Measurements from ENCODE around the gene OR4C5.
"Not testable (repeated sequence)": the region's sequence is repeated elsewhere in the genome, so short reads cannot be mapped to it uniquely, and the experiment has no call there.

OR4C5 gene

GRCh38 chr11:48366365-48366764 lies at the start of gene OR4C5:
TSS of gene OR4C5 (minus strand) at chr11:48366465. CDS start at chr11:48366465, 0 bp downstream.
- no peak for DNase-seq

GRCh38 chr11:48384670-48385069 lies 18.4 kb upstream of the OR4C5 start:
- no peak for DNase-seq

DNA sequence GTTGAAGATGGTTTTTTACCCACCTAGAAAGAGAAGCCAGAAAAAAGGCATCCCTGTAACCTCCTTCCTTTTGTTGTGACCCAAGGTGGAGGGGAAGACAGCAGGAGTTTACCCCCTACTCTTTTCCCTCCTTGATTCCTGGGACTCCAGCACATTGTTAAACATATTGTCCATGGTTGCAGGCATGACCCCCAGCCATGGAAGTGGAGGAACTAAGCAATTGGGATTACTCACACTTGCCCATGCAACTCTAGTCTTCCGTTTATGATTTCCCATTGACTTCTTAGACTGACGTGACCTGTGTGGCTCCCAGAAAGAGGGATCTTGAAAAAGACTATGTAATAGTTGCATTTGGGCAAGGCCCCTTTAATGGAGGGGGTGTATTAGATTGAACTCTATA lies 17.9 kb upstream of the OR4C5 start:
- DNase-seq: not testable (repeated sequence)

- DNase-seq: not testable (repeated sequence)
These were observed 5.0 kb downstream of the OR4C5 start for GRCh38 chr11:48361289-48361688.

DNA sequence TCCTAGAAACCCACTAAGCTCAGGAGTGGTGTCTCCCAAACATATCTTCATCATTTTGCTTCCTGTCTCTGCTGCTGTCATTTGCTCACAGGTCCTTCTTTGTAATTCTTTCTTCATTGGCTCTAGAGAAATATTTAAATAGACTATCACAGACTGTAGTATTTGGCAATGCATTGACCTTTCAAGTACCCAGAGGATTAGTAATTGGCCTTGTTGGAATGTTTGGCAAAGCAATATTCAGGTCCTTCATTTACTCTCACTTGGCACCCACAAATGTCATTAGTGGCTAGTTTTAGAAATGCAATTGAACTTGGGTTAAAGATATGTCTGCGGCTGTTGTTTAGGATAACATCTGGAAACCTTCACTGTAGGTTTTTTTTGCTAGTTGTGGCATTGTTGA lies 11.6 kb downstream of the OR4C5 start:
- DNase-seq: no peak

DNA sequence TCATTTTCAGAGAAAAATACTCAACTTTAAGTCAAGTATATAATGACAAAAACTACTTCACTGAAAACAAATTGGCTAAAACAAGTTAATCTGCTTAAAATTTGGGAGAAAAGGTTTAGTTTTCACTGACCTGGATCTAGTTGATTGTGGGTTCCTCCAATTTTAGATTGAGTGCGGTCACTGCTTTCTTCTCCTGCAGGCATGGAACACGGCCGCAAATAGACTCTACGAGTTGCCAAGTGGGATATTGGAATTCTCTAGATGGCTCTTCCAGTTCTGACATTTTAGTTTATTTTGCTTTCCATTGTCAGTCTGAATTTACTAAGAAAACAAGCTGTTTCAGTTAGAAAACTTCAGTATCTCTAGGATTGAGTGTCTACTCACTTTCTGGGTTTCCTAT lies 12.3 kb downstream of the OR4C5 start:
- DNase-seq: no peak

DNA sequence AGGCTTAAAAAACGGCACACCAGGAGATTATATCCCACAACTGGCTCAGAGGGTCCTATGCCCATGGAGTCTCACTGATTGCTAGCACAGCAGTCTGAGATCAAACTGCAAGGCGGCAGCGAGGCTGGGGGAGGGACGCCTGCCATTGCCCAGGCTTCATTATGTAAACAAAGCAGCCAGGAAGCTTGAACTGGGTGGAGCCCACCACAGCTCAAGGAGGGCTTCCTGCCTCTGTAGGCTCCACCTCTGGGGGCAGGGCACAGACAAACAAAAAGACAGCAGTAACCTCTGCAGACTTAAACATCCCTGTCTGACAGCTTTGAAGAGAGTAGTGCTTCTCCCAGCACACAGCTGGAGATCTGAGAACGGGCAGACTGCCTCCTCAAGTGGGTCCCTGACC lies 20.0 kb downstream of the OR4C5 start:
- DNase-seq: not testable (repeated sequence)

- not testable (repeated sequence) for DNase-seq
These were observed 23.8 kb downstream of the OR4C5 start for GRCh38 chr11:48342505-48342904.

DNA sequence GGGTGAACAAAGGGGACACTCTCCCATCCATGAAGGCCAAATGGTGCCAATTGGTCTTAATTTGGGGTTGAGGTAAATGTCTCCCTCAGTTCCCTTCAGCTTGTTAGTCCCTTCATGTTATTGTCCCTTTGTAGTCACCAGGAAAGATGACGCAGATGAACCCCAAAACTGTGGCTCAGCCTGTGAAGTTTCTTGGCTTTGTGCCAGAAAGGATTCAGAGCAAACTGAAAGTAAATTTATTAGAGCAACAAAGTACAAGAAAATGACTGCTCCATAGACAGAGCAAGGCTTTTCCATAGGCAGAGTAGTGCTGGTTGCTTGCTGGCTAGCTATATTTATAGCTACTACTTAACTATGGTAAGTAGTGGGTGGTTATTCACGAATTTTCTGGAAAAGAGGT lies 24.8 kb downstream of the OR4C5 start:
- no peak for DNase-seq

DNA sequence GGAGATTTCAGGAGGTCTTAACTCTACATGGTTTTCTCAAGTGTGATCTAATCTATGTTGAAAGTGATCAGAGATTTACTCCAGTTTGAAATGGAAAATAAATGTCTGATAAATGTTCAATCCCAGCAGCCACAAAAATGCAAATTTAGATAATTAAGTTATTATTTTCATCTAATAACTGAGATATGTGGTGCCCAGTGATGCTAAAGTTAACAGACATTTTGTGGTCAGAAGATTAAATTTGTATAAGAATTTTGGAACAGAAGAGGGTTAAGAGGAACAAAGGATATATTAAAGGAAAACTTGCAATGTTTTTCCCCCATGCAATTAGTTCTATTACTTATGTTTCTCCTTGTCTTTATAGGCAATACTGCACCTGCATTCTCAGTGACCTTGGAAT lies 41.6 kb downstream of the OR4C5 start, which contains the start of gene OR4C3:
TSS of gene OR4C3 (plus strand) at position 301 of the 400 bp plus-strand sequence. CDS start 102 bp downstream, outside the sequence.
- not testable (repeated sequence) for DNase-seq

GRCh38 chr11:48319813-48320212 lies 46.5 kb downstream of the OR4C5 start:
- not testable (repeated sequence) for DNase-seq

Data from NCI-H510A treated with DMSO at 0.1 percent for 48 hours (cell line).